HEK293T (cell line): ENCODE measurements around the gene CMKLR1.

ENCODE experiments used
- CTCF ChIA-PET: fragments of 350-600 bp; formaldehyde crosslinking; extraction: SDS; loops from one replicate; lab custom pipeline; 2021; ENCODE audit warnings: antibody characterized with exemption, inconsistent platforms; lab: Yijun Ruan, JAX
- POLR2A ChIA-PET: fragments of 350-600 bp; formaldehyde crosslinking; extraction: SDS; loops from one replicate; lab custom pipeline; 2020; ENCODE audit warnings: antibody characterized with exemption, inconsistent platforms; lab: Yijun Ruan, JAX
- DNase-seq: peaks from one replicate; pipeline ENCODE4 v3.0.0; 2012; ENCODE audit warnings: mixed read lengths; ENCODE audit errors: extremely low spot score
- ARNT ChIP-seq: fragments of 450-650 bp; IDR thresholded peaks from 2 replicates; pipeline ENCODE4 v1.6.1; 2017; ENCODE audit warnings: mild to moderate bottlenecking
- BHLHE40 ChIP-seq: fragments of 450-650 bp; IDR thresholded peaks from 2 replicates; pipeline ENCODE4 v1.6.1; 2016; ENCODE audit warnings: mild to moderate bottlenecking, moderate library complexity, borderline replicate concordance
- CTBP1 ChIP-seq: fragments of 450-650 bp; IDR thresholded peaks from 2 replicates; pipeline ENCODE4 v1.6.1; 2016; ENCODE audit warnings: borderline replicate concordance
- ELF4 ChIP-seq: fragments of 450-650 bp; IDR thresholded peaks from 2 replicates; pipeline ENCODE4 v1.6.1; 2017; ENCODE audit warnings: antibody characterized with exemption
- FOXA1 ChIP-seq: fragments of 450-650 bp; IDR thresholded peaks from 2 replicates; pipeline ENCODE4 v1.6.1; 2016; ENCODE audit warnings: mild to moderate bottlenecking
- FOXK2 ChIP-seq: fragments of 450-650 bp; IDR thresholded peaks from 2 replicates; pipeline ENCODE4 v1.6.1; 2016; ENCODE audit warnings: mild to moderate bottlenecking
- FOXM1 ChIP-seq: fragments of 450-650 bp; IDR thresholded peaks from 2 replicates; pipeline ENCODE4 v1.6.1; 2017; ENCODE audit warnings: mild to moderate bottlenecking, borderline replicate concordance
- HDGF ChIP-seq: fragments of 450-650 bp; IDR thresholded peaks from 2 replicates; pipeline ENCODE4 v1.6.1; 2017; ENCODE audit warnings: antibody characterized with exemption, borderline replicate concordance
- L3MBTL2 ChIP-seq: fragments of 450-650 bp; conservative IDR thresholded peaks from 2 replicates; pipeline ENCODE4 v1.6.1; 2016; ENCODE audit warnings: mild to moderate bottlenecking
- LEF1 ChIP-seq: fragments of 450-650 bp; IDR thresholded peaks from 2 replicates; pipeline ENCODE4 v1.6.1; 2017; ENCODE audit warnings: mild to moderate bottlenecking, borderline replicate concordance
- NFRKB ChIP-seq: fragments of 450-650 bp; IDR thresholded peaks from 2 replicates; pipeline ENCODE4 v1.6.1; 2016; ENCODE audit warnings: mild to moderate bottlenecking, moderate library complexity
- SP1 ChIP-seq: fragments of 450-650 bp; IDR thresholded peaks from 2 replicates; pipeline ENCODE4 v1.6.1; 2017
- SUZ12 ChIP-seq: fragments of 450-650 bp; IDR thresholded peaks from 2 replicates; pipeline ENCODE4 v1.6.1; 2016; ENCODE audit warnings: mild to moderate bottlenecking
- TARDBP ChIP-seq: fragments of 450-650 bp; IDR thresholded peaks from 2 replicates; pipeline ENCODE4 v1.6.1; 2016
- ZNF384 ChIP-seq: fragments of 450-650 bp; IDR thresholded peaks from 2 replicates; pipeline ENCODE4 v1.6.1; 2016
- TF ChIP-seq, protein P1 (sequence below): fragments of 450-650 bp; IDR thresholded peaks from 2 replicates; pipeline ENCODE4 v1.6.1; 2016

CMKLR1 gene

DNA sequence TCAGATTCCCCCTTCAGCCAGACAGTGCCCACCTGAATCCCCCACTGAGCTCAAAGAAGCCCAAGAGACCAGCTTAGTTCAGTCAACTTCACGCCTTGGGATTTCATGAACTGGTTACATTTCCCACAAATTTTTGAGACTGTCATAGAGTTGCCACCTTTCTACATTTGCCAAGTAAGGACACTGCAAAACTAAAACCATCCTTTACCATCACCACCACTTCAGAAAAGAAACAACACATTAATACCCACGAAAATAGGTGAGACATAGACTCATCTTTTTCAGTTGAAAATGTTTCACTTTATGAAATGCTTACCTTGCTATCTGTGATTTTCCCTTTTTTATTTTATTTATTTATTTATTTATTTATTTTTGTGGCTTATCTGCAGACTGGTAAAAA, 16.1 kb downstream of the CMKLR1 start:
- TF ChIP-seq CTBP1, result no peak
- TF ChIP-seq L3MBTL2, result no peak
- TF ChIP-seq BHLHE40, result no peak
- TF ChIP-seq LEF1, result no peak
- no peak for TF ChIP-seq FOXM1
- no peak for TF ChIP-seq SP1
- TF ChIP-seq SUZ12, result no peak
- TF ChIP-seq, protein P1, sequence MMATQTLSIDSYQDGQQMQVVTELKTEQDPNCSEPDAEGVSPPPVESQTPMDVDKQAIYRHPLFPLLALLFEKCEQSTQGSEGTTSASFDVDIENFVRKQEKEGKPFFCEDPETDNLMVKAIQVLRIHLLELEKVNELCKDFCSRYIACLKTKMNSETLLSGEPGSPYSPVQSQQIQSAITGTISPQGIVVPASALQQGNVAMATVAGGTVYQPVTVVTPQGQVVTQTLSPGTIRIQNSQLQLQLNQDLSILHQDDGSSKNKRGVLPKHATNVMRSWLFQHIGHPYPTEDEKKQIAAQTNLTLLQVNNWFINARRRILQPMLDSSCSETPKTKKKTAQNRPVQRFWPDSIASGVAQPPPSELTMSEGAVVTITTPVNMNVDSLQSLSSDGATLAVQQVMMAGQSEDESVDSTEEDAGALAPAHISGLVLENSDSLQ, result no peak
- no peak for TF ChIP-seq ARNT
- TF ChIP-seq HDGF, result no peak
- no peak for TF ChIP-seq FOXK2
- TF ChIP-seq ELF4, result no peak
- TF ChIP-seq ZNF384, result no peak
- no peak for TF ChIP-seq NFRKB
- TF ChIP-seq TARDBP, result no peak
- DNase-seq, result no peak
- CTCF ChIA-PET, result no interaction called here
- POLR2A ChIA-PET, result no interaction called here

DNA sequence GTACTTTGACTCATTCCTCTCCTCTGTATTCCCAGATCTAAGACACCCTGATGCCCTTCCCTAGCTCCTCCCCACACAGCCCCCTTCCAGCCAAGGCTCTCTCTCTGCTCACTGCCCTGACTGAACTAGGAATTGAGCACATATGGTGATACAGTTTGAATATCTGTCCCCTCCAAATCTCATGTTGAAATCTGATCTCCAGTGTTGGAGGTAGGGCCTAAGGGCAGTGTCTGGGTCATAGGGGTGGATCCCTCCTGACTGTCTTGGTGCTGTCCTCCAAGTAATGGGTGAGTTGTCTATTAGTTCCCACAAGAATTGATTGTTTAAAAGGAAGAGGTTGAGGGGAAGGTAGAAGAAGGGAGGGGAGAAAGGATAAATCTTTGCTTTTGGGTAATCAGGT, 17.4 kb downstream of the CMKLR1 start:
- ChIA-PET CTCF (no interaction called here), POLR2A (no interaction called here)
- TF ChIP-seq LEF1 (no peak), ELF4 (no peak), SP1 (no peak), BHLHE40 (no peak), ZNF384 (no peak), CTBP1 (no peak), HDGF (no peak), FOXK2 (no peak)
- TF ChIP-seq, protein P1, result no peak
- DNase-seq, result no peak

DNA sequence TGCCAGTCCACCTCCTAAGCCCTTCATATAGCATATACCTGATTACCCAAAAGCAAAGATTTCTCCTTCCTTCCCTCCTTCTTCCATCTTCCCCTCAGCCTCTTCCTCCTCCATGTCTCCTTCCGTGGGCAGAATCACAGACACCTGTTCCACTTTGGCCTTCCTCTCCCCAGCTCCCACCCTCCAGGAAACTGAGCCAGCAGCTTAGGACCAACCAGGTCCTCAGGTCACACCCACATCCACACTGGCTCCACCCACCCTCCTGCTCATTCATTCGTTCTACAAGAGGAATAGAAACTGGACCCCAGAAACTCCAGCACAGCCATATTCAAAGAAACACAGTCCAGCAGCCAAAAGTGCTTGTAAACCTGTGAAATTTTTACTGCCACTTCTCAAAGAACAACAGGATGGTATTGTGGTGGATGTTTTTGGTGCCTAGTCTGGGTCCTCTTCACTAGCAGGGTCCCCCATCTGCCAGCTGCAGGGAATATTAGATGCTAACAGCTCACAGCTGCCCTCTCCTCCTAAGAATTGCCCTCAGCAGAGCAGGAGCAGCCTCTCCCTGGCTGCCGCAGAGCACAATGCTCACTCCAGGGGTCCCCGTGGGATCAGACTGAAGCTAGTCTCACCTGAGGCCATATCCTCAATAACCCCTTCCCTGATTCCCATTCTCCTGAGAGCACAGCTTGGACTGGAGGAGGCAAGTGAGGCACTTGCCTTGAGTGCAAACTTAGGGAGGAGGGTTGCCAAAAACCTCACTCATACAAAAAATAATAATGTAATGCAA, 18.4 kb downstream of the CMKLR1 start:
- TF ChIP-seq ZNF384 (no peak), FOXA1 (no peak), L3MBTL2 (no peak), NFRKB (no peak), ARNT (no peak), FOXM1 (no peak)
- no peak for DNase-seq
- POLR2A ChIA-PET, result no interaction called here
- CTCF ChIA-PET, result no interaction called here

DNA sequence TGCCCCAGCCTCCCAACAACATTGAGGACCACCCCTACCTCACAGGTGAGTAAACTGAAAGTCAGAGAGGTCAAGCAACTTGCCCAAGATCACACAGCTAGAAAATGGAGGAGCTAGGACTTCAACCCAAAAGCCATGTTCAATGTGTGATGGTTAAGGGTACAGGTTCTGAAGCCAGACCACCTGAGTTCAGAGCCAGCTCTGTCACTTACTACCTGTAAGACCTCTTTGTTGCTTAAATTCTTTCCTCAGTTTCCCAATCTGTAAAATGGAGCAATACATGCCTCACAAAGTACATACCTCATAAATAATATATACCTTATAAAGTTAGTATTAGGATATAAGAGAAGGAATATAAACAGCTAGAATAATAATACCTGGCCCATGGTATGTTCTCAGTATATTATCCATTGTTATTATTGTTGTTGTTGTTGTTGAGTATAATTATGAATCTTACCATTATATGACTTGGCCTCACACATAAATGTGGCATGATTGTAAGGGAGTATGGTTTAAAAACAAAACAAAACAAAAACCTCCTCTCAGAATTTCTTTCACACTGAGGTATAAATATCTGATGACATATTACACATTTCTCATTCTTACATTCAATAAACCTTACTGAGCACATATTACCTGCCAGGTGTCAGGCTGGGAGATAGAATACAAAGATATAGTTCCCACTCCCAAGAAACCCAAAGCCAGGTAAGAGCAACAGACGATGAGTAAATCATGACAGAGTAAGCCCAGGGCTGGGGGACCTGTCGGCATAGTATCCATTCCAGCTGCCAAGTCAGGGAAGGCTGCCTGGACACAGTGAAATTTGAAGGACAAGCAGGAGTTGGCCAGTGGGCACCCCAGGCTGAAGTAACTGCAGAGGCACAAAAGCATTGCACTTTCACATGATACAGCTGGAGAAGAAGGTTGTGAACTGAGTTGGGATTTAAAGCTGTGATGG, 19.6 kb downstream of the CMKLR1 start:
- ChIA-PET POLR2A (no interaction called here), CTCF (no interaction called here)
- DNase-seq, result no peak
- TF ChIP-seq SP1 (no peak), ELF4 (no peak), NFRKB (no peak), ZNF384 (no peak), TARDBP (no peak), LEF1 (no peak), HDGF (no peak), L3MBTL2 (no peak), ARNT (no peak), FOXK2 (no peak)
- TF ChIP-seq, protein P1, result no peak

DNA sequence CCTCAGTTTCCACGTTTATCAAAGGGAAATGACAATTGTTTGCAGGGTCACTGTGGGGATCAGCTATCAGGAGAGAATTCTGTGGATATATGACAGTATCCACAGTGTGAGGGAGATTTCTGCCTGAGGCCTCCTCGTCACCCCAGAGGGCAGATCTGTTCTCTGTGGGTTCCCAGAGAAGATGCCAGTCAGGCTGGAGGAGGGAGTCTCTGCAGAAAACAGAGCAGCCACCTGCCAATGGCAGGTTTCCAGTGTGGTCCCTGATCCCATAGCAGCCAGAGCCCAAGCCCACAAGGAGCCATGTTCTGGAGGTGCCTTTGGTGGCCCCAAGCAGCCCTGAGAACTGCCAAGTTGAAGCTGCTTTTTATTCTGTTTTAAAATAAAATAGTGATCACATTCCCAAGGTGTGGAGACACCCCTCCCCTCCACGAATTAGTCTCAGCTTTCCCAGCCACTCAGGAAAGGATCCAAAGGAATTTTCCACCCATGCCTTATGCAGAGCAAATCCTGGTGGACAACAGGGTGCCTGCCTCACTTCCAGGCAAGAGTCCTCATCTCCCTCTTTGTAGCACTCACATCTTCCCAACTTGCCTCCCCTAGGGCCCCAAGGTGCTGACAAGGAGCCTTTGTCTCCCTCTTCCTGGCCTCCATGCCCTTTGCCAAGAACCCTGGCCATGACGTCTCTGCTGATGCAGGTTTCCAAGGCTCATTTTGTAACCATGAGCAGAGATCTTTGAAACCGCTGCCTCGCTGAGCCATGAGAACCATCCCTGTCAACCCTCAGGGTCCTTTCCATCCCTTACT, 20.4 kb downstream of the CMKLR1 start:
- CTCF ChIA-PET, result no interaction called here
- POLR2A ChIA-PET, result no interaction called here
- DNase-seq, result no peak
- no peak for TF ChIP-seq NFRKB
- TF ChIP-seq ARNT, result no peak
- TF ChIP-seq ZNF384, result no peak
- TF ChIP-seq SP1, result no peak
- no peak for TF ChIP-seq BHLHE40
- no peak for TF ChIP-seq CTBP1
- no peak for TF ChIP-seq HDGF
- TF ChIP-seq, protein P1, result no peak
- TF ChIP-seq L3MBTL2, result no peak
- no peak for TF ChIP-seq ELF4
- TF ChIP-seq FOXK2, result no peak
- no peak for TF ChIP-seq FOXM1
